ENCODE data around the gene SLC19A2. TPM values are rescaled to one million over a fixed set of nuclear protein-coding genes. Genes with fewer than 3 reads are reported as not detected.

The SLC19A2 gene
- total and polyA plus RNA-seq, 2 of the 13 experiments (the other 11 are each of a cell fraction or from before 2014, with no cell fraction given) = 30.4 to 56.0 TPM

DNA sequence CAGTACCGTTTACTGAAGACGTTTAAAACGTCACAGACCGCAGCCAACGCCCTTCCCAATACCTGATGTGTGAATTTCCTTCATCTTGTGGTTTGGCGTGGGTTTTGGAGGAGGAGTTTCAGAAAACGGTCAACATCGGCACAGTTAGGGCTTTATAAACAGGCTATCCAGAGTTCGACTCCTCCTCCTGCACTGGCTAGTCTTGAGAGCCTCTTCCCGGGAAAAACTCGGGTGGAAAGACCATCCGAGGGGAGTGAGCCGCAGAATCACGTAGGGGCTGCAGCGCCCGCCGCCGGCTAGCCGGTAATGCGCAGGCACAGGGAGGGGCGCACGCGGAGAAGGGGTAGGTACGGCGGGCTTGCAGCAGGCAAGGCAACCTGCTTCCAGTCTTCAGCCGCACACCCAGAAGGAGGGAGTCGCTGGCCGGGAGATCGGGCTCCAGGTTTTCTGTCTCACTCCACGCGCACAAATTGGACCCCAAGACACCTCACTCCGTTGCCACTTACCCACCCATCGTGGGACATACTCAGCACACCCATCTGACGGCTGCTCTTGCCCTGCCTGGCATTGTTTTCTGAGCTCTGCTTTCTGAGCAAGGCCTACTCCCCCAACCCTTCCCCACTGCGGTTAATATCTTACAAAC lies 25.4 kb downstream of the SLC19A2 start (continued):
- TF ChIP-seq, protein P1, sequence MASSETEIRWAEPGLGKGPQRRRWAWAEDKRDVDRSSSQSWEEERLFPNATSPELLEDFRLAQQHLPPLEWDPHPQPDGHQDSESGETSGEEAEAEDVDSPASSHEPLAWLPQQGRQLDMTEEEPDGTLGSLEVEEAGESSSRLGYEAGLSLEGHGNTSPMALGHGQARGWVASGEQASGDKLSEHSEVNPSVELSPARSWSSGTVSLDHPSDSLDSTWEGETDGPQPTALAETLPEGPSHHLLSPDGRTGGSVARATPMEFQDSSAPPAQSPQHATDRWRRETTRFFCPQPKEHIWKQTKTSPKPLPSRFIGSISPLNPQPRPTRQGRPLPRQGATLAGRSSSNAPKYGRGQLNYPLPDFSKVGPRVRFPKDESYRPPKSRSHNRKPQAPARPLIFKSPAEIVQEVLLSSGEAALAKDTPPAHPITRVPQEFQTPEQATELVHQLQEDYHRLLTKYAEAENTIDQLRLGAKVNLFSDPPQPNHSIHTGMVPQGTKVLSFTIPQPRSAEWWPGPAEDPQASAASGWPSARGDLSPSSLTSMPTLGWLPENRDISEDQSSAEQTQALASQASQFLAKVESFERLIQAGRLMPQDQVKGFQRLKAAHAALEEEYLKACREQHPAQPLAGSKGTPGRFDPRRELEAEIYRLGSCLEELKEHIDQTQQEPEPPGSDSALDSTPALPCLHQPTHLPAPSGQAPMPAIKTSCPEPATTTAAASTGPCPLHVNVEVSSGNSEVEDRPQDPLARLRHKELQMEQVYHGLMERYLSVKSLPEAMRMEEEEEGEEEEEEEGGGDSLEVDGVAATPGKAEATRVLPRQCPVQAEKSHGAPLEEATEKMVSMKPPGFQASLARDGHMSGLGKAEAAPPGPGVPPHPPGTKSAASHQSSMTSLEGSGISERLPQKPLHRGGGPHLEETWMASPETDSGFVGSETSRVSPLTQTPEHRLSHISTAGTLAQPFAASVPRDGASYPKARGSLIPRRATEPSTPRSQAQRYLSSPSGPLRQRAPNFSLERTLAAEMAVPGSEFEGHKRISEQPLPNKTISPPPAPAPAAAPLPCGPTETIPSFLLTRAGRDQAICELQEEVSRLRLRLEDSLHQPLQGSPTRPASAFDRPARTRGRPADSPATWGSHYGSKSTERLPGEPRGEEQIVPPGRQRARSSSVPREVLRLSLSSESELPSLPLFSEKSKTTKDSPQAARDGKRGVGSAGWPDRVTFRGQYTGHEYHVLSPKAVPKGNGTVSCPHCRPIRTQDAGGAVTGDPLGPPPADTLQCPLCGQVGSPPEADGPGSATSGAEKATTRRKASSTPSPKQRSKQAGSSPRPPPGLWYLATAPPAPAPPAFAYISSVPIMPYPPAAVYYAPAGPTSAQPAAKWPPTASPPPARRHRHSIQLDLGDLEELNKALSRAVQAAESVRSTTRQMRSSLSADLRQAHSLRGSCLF (CRISPR knock-in tag; IDR thresholded peaks at IDR 0.05; ENCODE audit: borderline replicate concordance) = no peak
- TF ChIP-seq JDP2 (CRISPR knock-in tag; IDR thresholded peaks at IDR 0.05; ENCODE audit: borderline replicate concordance) (no peak), AGO1 (IDR thresholded peaks at IDR 0.05; ENCODE audit: low read depth, low read length, poor library complexity, severe bottlenecking) (no peak), ZNF12 (CRISPR knock-in tag; IDR thresholded peaks at IDR 0.05) (no peak), ZSCAN21 (CRISPR knock-in tag; IDR thresholded peaks at IDR 0.05; ENCODE audit: borderline replicate concordance) (no peak), MEIS2 (CRISPR knock-in tag; IDR thresholded peaks at IDR 0.05) (0 out of 2 replicates have a peak, but pooled peaks have one; percentile 30), MATR3 (CRISPR knock-in tag; IDR thresholded peaks at IDR 0.05) (no peak), NR3C1 (CRISPR knock-in tag; IDR thresholded peaks at IDR 0.05) (no peak), NR2F6 (IDR thresholded peaks at IDR 0.05) (no peak), NR2F6 (CRISPR knock-in tag; IDR thresholded peaks at IDR 0.05) (no peak), MTA1 (CRISPR knock-in tag; IDR thresholded peaks at IDR 0.05; ENCODE audit: borderline replicate concordance) (no peak), ARNT2 (CRISPR knock-in tag; IDR thresholded peaks at IDR 0.05; ENCODE audit: low read depth) (no peak; the same call in 1 of the 2 replicates), MBNL3 (CRISPR knock-in tag; conservative IDR thresholded peaks at IDR 0.05) (no peak), SPEN (CRISPR knock-in tag; IDR thresholded peaks at IDR 0.05; ENCODE audit: low read depth) (no peak), ZNF333 (CRISPR knock-in tag; IDR thresholded peaks at IDR 0.05; ENCODE audit: borderline replicate concordance) (no peak), RBM22 (optimal IDR thresholded peaks at IDR 0.05; ENCODE audit: low read length) (no peak), ZNF775 (CRISPR knock-in tag; IDR thresholded peaks at IDR 0.05; ENCODE audit: borderline replicate concordance) (no peak), ZNF567 (CRISPR knock-in tag; IDR thresholded peaks at IDR 0.05; ENCODE audit: borderline replicate concordance) (no peak)
- TF ChIP-seq, protein P2, sequence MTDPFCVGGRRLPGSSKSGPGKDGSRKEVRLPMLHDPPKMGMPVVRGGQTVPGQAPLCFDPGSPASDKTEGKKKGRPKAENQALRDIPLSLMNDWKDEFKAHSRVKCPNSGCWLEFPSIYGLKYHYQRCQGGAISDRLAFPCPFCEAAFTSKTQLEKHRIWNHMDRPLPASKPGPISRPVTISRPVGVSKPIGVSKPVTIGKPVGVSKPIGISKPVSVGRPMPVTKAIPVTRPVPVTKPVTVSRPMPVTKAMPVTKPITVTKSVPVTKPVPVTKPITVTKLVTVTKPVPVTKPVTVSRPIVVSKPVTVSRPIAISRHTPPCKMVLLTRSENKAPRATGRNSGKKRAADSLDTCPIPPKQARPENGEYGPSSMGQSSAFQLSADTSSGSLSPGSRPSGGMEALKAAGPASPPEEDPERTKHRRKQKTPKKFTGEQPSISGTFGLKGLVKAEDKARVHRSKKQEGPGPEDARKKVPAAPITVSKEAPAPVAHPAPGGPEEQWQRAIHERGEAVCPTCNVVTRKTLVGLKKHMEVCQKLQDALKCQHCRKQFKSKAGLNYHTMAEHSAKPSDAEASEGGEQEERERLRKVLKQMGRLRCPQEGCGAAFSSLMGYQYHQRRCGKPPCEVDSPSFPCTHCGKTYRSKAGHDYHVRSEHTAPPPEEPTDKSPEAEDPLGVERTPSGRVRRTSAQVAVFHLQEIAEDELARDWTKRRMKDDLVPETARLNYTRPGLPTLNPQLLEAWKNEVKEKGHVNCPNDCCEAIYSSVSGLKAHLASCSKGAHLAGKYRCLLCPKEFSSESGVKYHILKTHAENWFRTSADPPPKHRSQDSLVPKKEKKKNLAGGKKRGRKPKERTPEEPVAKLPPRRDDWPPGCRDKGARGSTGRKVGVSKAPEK (CRISPR knock-in tag; IDR thresholded peaks at IDR 0.05; ENCODE audit: borderline replicate concordance) = 0 out of 2 replicates have a peak, but pooled peaks have one; percentile 64
- TF ChIP-seq, protein P3, sequence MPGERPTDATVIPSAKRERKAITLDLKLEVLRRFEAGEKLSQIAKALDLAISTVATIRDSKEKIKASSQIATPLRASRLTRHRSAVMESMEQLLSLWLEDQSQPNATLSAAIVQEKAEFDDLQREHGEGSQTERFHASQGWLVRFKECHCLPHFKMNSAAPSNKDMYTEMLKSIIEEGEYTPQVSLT (CRISPR knock-in tag; IDR thresholded peaks at IDR 0.05; ENCODE audit: borderline replicate concordance, low read depth) = no peak
- TF ChIP-seq, protein P4, sequence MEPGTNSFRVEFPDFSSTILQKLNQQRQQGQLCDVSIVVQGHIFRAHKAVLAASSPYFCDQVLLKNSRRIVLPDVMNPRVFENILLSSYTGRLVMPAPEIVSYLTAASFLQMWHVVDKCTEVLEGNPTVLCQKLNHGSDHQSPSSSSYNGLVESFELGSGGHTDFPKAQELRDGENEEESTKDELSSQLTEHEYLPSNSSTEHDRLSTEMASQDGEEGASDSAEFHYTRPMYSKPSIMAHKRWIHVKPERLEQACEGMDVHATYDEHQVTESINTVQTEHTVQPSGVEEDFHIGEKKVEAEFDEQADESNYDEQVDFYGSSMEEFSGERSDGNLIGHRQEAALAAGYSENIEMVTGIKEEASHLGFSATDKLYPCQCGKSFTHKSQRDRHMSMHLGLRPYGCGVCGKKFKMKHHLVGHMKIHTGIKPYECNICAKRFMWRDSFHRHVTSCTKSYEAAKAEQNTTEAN (CRISPR knock-in tag; conservative IDR thresholded peaks at IDR 0.05) = no peak

All from HepG2 (cell line).